HG03039 (cell line): ENCODE results near the gene LSAMP.

Experiments
- ATAC-seq: cut with Tn5 transposase; IDR thresholded peaks from one replicate; pipeline ENCODE4 v1.9.1; 2021; ENCODE audit warnings: mild to moderate bottlenecking, moderate library complexity; ENCODE audit not compliant: unreplicated experiment

Gene LSAMP

GRCh38 chr3:116065501-116065900 is 379.8 kb downstream of the LSAMP start:
- ATAC-seq = no peak

- ATAC-seq = no peak
Measured at GRCh38 chr3:116064646-116065045, 380.6 kb downstream of the LSAMP start.

- no peak for ATAC-seq
Measured at GRCh38 chr3:116059421-116060096, 385.7 kb downstream of the LSAMP start.

GRCh38 chr3:116058844-116059243 is 386.4 kb downstream of the LSAMP start:
- no peak for ATAC-seq

GRCh38 chr3:116057400-116058006 is 387.8 kb downstream of the LSAMP start:
- ATAC-seq = no peak

GRCh38 chr3:116056280-116056679 is 389.0 kb downstream of the LSAMP start:
- peak; percentile 86 for ATAC-seq

- no peak for ATAC-seq
Measured at GRCh38 chr3:116053017-116053416, 392.3 kb downstream of the LSAMP start.

GRCh38 chr3:116052602-116053001 is 392.7 kb downstream of the LSAMP start:
- ATAC-seq = no peak

- no peak for ATAC-seq
Measured at GRCh38 chr3:116051586-116051985, 393.7 kb downstream of the LSAMP start.

GRCh38 chr3:116051040-116051439 is 394.2 kb downstream of the LSAMP start:
- ATAC-seq = peak; percentile 64

GRCh38 chr3:116050311-116050915 is 394.9 kb downstream of the LSAMP start:
- no peak for ATAC-seq

- ATAC-seq = no peak
Measured at GRCh38 chr3:116048991-116049390, 396.3 kb downstream of the LSAMP start.

- no peak for ATAC-seq
Measured at GRCh38 chr3:116046350-116046749, 398.9 kb downstream of the LSAMP start.

GRCh38 chr3:116045314-116045713 is 400.0 kb downstream of the LSAMP start:
- no peak for ATAC-seq

GRCh38 chr3:116040152-116040551 is 405.1 kb downstream of the LSAMP start:
- no peak for ATAC-seq

- ATAC-seq = no peak
Measured at GRCh38 chr3:116039651-116039985, 405.7 kb downstream of the LSAMP start.

- no peak for ATAC-seq
Measured at GRCh38 chr3:116038968-116039650, 406.2 kb downstream of the LSAMP start.

GRCh38 chr3:116037954-116038911 is 407.1 kb downstream of the LSAMP start:
- peak; percentile 98 for ATAC-seq

- no peak for ATAC-seq
Measured at GRCh38 chr3:116035429-116035828, 409.9 kb downstream of the LSAMP start.

- ATAC-seq = no peak
Measured at GRCh38 chr3:116034794-116035193, 410.5 kb downstream of the LSAMP start.

GRCh38 chr3:116034086-116034485 is 411.2 kb downstream of the LSAMP start:
- no peak for ATAC-seq
